GM19351 (cell line): ENCODE data around the gene AMMECR1L.
A peak's percentile ranks its signal among the peaks of the same experiment; 100 is the strongest.
"Not testable (repeated sequence)": the region's sequence is repeated elsewhere in the genome, so short reads cannot be mapped to it uniquely, and the experiment has no call there.

Experiments used
- ATAC-seq: cut with Tn5 transposase; IDR thresholded peaks from one replicate; pipeline ENCODE4 v1.9.1; 2021; ENCODE audit warnings: mild to moderate bottlenecking, moderate library complexity; ENCODE audit not compliant: unreplicated experiment

The AMMECR1L gene

GRCh38 chr2:127843677-127844076 is 42.1 kb downstream of the AMMECR1L start:
- ATAC-seq: no peak

DNA sequence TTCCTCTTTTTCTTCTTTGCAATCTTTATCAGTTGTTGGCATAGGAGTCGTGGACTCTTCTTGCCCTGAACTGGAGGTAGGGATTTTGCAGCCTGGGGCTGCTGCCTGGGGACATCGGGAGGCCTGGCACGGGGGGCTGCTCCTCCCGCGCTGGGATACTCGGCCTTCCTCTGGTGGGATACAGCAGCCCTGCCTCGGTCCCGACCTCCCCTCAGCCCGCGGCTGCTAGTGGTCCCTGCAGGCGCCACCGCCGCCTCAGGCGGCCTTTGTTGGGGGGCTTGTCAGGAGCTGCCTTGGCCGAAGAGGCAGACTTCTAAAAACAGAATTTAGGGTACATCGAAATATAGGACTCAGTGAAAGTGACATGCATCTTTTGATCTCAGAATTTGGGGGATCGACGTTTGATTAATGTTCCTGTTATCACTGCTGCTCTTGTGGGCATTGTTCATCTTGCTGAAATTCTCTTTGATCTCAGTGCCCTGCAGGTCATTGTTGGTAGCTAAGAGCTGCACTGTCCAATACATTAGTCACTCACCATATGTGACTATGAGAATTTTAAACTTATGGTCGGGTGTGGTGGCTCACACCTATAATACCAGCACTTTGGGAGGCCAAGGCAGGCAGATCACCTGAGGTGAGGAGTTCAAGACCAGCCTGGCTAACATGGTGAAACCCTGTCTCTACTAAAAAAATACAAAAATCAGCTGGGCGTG is 44.1 kb downstream of the AMMECR1L start:
- no peak for ATAC-seq

GRCh38 chr2:127840893-127841292 is 44.9 kb downstream of the AMMECR1L start:
- no peak for ATAC-seq

GRCh38 chr2:127834951-127835350 is 50.8 kb downstream of the AMMECR1L start:
- ATAC-seq: no peak

- peak; percentile 98 for ATAC-seq
These were observed 55.9 kb downstream of the AMMECR1L start for GRCh38 chr2:127829845-127830246.

DNA sequence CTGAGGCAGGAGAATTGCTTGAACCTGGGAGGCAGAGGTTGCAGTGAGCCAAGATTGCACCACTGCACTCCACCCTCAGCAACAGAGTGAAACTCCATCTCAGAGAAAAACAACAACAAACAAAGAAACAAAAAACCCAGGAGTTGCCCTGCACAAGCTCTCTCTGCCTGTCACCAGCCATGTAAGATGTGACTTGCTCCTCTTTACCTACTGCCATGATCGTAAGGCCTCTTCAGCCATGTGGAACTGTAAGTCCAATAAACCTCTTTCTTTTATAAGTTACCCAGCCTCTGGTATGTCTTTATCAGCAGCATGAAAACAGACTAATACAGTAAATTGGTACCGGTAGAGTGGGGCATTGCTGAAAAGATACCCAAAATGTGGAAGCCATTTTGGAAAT is 59.0 kb downstream of the AMMECR1L start:
- not testable (repeated sequence) for ATAC-seq

- no peak for ATAC-seq
These were observed 59.7 kb downstream of the AMMECR1L start for GRCh38 chr2:127826047-127826446.

DNA sequence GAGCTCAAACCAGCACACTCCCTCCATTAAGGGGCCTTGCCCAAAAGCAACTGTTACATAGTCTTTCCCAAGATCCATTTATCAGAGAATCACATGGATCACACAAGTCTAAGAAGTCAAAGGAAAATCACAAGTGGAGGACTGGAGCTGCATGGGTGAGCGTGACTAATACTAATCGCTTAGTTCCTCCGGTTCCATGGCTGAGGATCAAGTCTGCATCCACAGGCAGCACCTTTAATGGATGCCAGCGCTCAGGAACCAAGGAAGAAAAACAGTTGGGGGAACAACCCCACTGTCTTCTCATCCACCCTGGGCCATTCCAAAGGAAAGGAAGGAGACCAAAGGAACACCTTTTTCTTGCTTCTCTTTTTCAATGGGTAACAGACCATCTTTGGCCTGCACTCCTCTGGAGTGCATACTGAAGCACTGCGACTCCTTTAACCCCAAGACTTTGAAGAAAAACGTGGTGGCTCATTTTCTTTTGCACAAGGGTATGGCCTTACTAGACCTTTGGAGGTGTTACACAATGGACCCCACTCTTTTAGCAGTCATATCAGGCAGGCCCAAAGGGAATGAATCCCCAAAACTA is 65.6 kb downstream of the AMMECR1L start:
- no peak for ATAC-seq

- no peak for ATAC-seq
These were observed 66.8 kb downstream of the AMMECR1L start for GRCh38 chr2:127818794-127819425.

DNA sequence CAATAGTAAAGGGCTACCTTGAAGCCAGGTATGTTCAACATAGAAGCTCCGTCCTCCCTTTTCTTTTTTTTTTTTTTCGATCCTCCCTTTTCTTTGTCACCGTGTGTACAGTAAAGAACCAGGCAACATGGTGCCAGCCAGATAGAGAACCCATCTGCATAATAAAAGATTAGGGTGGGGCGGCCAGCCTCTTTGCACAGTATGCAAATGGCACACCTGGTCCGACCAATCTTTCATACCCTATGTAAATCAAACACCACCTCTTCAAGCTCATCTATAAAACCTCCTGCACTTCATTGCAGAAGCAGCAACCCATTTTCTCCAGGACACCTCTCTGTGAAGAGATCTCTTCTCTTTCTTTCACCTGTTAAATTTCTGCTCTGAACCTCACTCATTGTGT is 67.5 kb downstream of the AMMECR1L start:
- ATAC-seq: no peak

- ATAC-seq: no peak
These were observed 71.1 kb downstream of the AMMECR1L start for GRCh38 chr2:127814677-127815076.

- ATAC-seq: not testable (repeated sequence)
These were observed 73.3 kb downstream of the AMMECR1L start for GRCh38 chr2:127812441-127812840.
